Epidermal melanocyte (primary cell): ENCODE data around the gene DMBT1.

Source experiments
- DNase-seq: peaks from one replicate; pipeline ENCODE4 v3.0.0; 2011; ENCODE audit warnings: low spot score; ENCODE audit not compliant: insufficient read length

Gene DMBT1

GRCh38 chr10:122548407-122549085 lies 12.0 kb upstream of the DMBT1 start:
- DNase-seq: no peak

DNA sequence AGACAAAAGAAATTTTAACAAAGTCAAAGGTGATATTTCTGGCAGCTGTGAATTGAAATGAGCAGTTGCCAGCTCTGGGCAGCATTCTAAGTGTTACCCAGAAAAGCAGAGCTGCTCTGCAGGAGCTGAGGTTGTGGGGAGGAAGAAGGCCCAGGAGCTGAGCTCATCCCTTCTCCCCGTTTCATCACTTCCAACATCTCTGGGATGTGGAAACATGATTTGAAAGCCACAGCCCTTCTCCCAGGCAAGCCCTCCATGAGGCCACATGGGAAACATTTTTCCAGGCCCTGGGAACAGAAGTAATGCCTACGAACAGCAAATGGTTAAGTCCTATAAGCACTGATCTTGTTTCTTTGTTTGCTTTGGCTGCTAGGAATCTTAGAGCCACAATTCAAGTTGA lies 10.9 kb upstream of the DMBT1 start:
- no peak for DNase-seq

GRCh38 chr10:122550427-122550826 lies 10.1 kb upstream of the DMBT1 start:
- no peak for DNase-seq

- no peak for DNase-seq
Measured at GRCh38 chr10:122550983-122551382, 9.6 kb upstream of the DMBT1 start.

- no peak for DNase-seq
Measured at GRCh38 chr10:122551450-122551849, 9.1 kb upstream of the DMBT1 start.

- no peak for DNase-seq
Measured at GRCh38 chr10:122553341-122553740, 7.2 kb upstream of the DMBT1 start.

DNA sequence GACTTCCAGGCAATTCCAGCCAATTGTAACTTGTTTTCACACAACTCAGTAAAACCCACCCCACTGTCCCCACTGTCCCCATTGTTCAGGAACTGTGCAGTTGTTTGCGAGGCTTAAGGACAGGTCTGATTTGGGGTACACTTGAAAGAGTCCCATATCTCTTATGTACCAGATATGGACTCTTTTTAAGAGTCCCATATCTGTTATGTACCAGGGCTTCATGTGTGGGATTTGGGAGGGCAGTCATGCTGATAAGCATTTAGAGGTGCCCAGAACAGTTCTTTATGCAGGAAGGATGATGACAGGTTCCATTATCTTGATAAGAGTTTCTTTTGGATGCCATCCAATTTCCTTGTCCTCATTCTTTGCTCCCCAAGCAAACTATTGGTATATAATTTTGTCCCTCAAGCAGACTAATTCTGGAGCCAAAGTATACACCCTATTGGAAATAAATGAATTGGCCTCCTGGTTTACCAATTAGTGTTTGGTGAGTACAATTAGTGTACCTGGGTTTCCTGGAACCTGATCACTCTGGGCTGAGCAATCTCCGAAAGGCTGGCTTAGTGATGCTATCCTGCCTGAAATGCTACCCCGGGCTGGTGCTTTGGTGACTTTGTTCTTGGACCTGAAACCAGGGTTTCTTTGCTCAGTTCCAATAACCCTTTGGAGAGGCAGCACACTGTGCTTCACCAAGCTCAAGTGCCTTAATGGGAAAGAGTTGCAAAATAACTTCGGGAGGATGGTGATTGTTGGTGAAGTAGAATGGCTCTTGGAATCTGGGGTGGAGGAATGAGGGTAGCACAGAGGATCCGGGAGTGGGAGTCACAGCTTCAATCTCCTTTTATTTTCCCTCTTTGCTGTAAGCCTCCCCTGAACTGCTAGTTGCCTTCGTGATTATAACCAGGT lies 6.2 kb upstream of the DMBT1 start:
- DNase-seq: no peak

GRCh38 chr10:122555442-122555841 lies 5.1 kb upstream of the DMBT1 start:
- DNase-seq: no peak

- DNase-seq: no peak
Measured at GRCh38 chr10:122557516-122557915, 3.0 kb upstream of the DMBT1 start.

DNA sequence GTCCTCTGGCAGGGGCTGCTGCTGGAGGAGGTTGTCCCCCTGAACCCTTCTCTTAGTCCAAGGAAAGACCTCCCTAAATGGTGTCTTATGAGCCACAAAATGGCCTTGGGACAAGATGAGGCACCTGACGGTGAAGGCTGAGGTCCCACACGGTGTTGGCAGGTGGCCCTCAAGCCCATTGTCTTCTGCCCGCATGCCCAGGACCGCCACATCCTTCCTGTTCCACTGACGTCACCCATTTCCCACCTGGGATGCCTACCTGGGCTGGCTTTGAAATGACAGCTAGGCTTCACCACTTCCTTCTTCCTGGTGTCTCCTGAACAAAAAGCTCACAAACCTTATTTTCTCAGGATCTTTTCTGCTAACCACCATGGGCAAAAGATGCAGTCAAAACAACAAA lies 2.1 kb upstream of the DMBT1 start:
- no peak for DNase-seq

- no peak for DNase-seq
Measured at GRCh38 chr10:122559228-122559627, 1.3 kb upstream of the DMBT1 start.

GRCh38 chr10:122561212-122561611 lies 658 bp downstream of the DMBT1 start:
- DNase-seq: no peak

DNA sequence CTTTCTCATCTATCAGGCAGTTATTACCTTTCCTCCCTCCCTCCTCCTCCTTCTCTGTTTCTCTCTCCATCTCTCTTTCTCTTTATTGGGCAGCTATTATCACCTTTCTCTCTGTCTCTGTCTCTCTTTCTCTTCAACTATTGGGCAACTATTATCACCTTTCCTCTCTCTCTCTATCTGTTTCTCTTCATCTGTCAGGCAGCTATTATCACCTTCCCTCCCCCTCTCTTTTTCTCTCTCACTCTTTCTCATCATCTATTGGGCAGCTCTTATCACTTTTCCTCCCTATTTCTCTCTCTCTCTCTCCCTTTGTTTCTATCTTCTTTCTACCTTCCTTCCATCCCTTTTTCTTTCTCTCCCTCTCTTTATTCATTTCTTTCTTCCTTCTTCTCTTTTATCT lies 1.2 kb downstream of the DMBT1 start:
- DNase-seq: no peak

DNA sequence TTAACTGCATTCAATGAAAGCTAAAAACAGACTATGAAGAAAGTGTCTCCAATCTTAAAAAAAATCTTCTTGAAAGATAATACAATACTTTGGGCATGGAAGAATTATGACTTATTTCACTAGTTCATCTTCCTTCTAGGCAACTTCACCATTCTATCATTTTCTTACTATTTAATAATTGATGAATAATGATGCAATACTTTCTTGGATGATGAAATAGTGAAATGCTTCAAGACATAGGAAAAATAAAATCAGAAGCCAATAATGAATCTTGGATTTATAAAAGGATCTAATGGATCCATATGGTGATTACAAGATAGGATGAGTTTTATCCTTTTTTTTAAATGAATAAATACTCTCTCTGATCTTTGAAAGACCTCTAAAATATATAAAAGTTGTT lies 4.4 kb downstream of the DMBT1 start:
- no peak for DNase-seq

GRCh38 chr10:122565766-122566206 lies 5.2 kb downstream of the DMBT1 start:
- DNase-seq: peak; percentile 71

DNA sequence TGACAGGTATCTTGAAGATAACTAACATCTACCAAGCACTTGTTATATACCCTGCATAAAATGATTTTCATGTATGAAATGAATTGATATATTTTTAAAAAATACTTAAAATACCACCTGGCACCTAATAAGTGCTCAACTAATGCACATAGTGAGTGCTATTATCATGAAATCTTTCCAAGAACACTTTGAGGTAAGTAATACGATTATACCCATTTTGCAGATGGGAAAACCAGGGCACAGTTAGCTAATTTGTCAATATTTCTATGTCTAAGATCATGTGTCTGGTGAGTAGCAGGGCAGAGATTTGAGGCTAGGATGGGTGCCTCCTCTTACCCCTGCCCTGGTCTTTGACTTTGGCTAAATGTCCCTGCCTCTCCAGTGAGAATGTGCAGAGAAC lies 6.1 kb downstream of the DMBT1 start:
- DNase-seq: no peak

- DNase-seq: no peak
Measured at GRCh38 chr10:122567056-122567660, 6.6 kb downstream of the DMBT1 start.

GRCh38 chr10:122568551-122568950 lies 8.0 kb downstream of the DMBT1 start:
- DNase-seq: no peak

- no peak for DNase-seq
Measured at GRCh38 chr10:122570920-122571319, 10.4 kb downstream of the DMBT1 start.

DNA sequence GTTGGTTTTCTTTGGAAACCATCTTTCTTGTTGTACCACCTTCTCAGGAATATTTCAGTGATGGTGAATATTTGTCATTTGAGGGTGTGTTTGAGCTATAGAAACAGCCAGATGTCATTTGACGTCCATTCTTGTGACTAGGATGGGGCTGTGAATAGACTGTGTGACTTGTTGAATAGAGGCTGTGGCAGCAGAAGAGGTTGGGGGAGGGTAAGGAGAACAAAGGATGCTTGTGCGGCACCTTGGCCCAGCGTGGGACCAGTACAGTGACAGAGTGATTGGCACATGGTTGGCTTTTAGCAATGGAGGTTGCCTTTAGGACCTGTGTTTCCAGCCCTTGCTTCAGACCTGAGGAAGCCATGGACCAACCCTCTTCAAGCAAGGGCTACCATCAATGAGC lies 11.3 kb downstream of the DMBT1 start:
- DNase-seq: no peak

DNA sequence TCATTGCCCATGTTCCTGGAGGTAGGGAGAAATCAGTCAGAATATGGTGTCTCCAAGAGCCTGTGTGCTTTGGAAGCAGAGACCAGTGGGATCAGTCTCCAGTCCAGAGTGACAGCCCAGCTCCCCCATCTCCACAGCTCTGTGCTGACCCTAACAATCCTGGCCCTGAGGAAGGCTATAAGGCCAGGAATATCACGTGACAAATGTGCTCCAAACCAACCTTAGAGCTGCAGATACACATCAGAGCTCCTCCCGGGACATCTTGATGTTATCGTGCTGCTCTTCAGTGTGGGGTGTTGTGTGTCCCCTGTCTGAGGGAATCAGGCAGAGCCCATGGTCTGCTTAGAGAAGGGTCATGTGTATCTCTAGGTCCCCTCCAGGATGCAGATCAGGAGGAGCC lies 15.2 kb downstream of the DMBT1 start:
- no peak for DNase-seq

DNA sequence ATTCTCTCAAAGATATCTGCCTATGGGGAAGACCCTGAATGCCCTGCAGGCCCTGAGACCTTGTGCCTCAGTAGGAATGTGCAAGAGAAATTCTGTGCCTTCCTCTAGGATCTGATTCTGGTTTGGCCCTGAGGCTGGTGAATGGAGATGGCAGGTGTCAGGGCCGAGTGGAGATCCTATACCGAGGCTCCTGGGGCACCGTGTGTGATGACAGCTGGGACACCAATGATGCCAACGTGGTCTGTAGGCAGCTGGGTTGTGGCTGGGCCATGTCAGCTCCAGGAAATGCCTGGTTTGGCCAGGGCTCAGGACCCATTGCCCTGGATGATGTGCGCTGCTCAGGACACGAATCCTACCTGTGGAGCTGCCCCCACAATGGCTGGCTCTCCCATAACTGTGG lies 15.7 kb downstream of the DMBT1 start:
- no peak for DNase-seq
